ENCODE measurements around the gene CD81.

DNA sequence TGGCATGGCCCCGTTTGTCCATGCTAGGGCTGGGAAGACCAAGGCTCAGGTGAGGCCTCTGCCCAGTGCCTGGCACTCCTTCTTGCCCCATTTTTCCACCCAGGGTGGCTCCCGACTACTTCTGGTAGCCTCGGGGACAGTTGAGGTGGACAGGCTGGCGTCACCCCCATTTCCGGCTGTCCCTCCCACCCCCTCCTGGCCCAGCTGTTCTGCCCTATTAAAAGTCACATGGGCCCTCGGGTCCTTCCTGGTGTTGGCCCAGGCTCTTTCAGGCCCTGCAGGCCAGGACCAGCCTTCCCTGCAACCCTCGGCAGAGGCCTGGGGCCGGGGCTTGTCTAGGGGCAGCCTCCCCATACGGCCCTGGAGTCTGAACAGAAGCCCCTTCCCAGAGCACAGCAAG lies 9.5 kb downstream of the CD81 start:
- TF ChIP-seq ZNF217 (IDR thresholded peaks at IDR 0.05) (no peak), POLR2A (IDR thresholded peaks at IDR 0.05; ENCODE audit: low read depth, low read length) (no peak; the same call in 1 of the 2 replicates), MTA3 (IDR thresholded peaks at IDR 0.05; ENCODE audit: borderline replicate concordance, low read length) (no peak), PAX8 (IDR thresholded peaks at IDR 0.05) (no peak)
- TF ChIP-seq, protein P1, sequence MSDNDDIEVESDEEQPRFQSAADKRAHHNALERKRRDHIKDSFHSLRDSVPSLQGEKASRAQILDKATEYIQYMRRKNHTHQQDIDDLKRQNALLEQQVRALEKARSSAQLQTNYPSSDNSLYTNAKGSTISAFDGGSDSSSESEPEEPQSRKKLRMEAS (IDR thresholded peaks at IDR 0.05; ENCODE audit: low read depth, low read length) = no peak
- TF ChIP-seq, protein P2, sequence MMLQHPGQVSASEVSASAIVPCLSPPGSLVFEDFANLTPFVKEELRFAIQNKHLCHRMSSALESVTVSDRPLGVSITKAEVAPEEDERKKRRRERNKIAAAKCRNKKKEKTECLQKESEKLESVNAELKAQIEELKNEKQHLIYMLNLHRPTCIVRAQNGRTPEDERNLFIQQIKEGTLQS (IDR thresholded peaks at IDR 0.05; ENCODE audit: borderline replicate concordance, extremely low read depth, low read depth, low read length) = no peak

All from GM12878 (cell line).